ENCODE results near the gene ZBTB20.

ZBTB20 gene

DNA sequence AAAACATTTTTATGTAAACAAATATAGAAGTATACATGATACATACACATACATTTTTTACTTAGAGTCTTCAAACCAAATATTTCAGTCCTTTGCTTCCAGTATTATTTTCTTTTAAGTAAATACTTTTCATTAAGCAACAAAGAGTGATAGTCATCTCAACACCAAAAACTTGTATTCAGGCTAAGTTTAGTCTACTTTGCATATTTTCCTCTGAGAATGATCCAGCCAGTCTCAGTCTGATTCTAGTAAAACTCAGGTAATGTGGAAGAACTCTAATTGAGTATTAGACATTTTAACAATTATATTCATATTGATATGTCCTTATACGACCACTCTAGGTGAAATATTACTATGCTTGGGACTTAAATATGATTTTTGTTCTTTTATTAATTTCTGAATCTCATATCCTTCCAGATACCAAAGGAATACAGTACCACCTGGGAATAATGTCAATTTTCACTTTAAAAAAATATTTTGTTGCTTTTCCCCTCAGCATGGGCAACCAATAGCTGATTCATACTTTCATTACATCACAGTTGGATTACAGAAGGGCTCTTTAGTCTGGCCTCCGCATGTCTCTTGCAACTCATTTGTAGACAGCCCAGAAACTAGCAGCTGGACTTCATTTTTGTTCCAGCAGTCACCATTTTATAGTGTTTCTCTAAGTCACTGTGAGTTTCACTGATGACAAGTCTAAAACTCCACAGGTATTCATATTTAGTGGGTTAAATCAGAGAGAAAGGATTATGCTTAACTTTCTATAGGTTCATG, 390.4 kb downstream of the ZBTB20 start:
- DNase-seq: no peak

GRCh38 chr3:114746502-114746901, 400.6 kb downstream of the ZBTB20 start:
- DNase-seq: peak; percentile 35

- no peak for DNase-seq
These were observed 401.5 kb downstream of the ZBTB20 start for GRCh38 chr3:114745322-114746240.

GRCh38 chr3:114743746-114744485, 403.2 kb downstream of the ZBTB20 start:
- peak; percentile 55 for DNase-seq

GRCh38 chr3:114741066-114741465, 406.0 kb downstream of the ZBTB20 start:
- no peak for DNase-seq

- peak; percentile 28 for DNase-seq
These were observed 407.5 kb downstream of the ZBTB20 start for GRCh38 chr3:114739627-114740026.

DNA sequence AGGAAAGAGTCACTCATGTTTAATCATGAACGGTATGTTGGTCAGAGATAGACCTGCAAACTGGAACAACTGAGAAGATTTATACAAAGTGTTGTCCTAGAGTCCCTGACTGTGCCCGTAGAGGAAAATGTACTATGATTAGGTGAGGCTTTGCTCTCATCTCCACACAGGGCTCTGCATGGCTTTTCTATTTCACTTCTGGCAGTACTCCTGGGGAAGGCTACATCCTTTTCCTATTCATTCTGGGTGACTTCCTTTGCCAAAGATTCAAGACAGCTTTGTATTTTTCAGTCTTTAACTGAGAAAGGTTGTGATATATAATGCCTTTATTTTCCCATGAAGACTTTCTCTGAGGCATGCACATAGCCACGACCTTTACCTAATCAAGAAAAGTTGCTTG, 414.7 kb downstream of the ZBTB20 start:
- DNase-seq: no peak

DNA sequence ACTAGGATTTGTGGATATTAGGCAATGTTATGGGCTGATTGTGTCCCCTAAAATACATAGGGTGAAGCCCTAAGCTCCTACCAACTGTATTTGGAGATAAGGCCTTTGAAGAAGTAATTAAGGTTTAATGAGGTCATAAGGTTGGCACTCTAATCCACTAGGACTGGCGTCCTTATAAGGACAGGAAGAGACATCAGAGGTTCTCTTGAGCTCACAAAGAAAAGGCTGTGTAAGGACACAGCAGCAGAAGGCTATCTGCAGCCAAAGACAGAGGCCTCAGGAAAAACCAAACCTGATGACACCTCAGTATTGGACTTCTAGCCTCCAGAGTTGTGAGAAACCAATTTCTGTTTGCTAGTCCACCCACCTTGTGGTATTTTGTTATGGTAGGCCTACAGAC, 416.7 kb downstream of the ZBTB20 start:
- peak; percentile 18 for DNase-seq

- peak; percentile 38 for DNase-seq
These were observed 419.7 kb downstream of the ZBTB20 start for GRCh38 chr3:114727373-114727772.

GRCh38 chr3:114725966-114726365, 421.1 kb downstream of the ZBTB20 start:
- no peak for DNase-seq

- DNase-seq: no peak
These were observed 424.6 kb downstream of the ZBTB20 start for GRCh38 chr3:114722530-114722929.

DNA sequence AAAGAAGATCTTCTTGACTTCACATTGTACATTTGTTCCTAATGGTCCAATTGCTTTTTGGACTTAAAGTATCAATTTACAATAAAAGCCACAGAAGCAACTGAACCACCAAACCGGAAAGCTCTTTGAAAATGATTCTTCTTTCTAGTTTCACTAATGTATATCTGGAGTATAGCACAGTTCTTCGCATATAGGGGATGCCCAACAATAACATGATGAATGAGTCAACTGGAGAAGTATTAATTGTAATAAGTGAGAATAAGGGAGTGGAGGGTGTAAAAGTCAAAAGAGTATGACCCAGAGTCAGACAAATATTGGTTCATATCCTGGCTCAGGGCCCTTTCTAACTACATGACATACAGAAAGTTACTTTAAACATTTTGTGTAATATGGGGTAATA, 425.2 kb downstream of the ZBTB20 start:
- no peak for DNase-seq

DNA sequence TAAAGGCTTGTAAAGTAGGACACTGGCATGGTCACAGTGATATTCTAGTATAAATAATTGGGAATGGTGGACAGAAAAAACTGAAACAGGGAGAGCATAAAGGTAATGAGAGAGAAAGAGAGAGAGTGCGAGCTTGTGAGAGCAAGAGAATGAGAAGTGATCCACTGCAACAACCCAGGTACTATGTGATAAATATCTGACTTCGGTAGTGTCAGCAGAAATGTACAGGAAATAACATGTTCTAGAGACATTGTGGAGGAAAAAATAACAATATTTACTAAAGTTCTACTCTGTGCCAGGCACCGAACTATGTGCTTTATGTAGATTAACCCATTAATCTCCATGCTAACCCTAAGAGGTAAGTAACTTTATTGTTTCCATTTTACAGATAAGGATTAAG, 425.9 kb downstream of the ZBTB20 start:
- no peak for DNase-seq

GRCh38 chr3:114718898-114719210, 428.2 kb downstream of the ZBTB20 start:
- no peak for DNase-seq

DNA sequence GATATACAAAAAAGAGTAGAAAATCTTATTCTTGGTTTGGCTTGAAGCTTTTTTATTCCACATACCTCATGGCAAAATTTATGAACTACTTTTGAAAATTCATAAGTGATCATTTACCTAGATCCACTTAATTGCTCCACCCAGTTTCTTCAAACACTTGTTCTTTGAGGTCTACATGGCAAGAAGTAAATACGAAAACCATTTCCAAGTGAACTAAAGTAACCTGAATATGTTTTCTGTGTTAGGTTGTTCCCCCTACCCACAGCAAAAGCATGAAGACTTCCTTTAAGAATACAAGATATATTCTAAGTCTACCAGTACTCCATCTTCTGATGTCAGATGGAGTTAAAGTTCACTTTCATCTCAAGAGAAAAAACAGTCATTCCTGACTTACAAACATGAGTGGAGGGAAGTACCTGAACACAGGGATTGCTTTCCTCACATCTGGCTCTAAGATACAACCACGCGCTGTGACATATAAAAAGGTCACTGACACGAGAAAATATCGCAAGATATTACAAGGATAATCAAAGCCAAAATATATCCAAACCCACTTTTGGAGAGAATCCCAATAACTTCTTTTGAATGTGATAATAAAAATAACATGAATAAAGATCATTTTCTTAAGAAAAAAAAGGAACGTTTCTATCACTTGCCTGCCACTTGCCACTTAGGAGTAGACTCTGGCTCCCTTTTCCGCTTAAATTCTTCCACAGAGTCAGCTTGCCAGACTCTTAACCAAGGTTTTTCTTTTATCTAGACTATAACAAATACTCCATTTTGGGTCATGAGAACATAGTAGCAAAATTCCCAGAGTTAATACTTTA, 428.8 kb downstream of the ZBTB20 start:
- DNase-seq: no peak

GRCh38 chr3:114716916-114717315, 430.2 kb downstream of the ZBTB20 start:
- no peak for DNase-seq

- no peak for DNase-seq
These were observed 431.0 kb downstream of the ZBTB20 start for GRCh38 chr3:114716126-114716525.

- DNase-seq: no peak
These were observed 432.1 kb downstream of the ZBTB20 start for GRCh38 chr3:114714957-114715460.

DNA sequence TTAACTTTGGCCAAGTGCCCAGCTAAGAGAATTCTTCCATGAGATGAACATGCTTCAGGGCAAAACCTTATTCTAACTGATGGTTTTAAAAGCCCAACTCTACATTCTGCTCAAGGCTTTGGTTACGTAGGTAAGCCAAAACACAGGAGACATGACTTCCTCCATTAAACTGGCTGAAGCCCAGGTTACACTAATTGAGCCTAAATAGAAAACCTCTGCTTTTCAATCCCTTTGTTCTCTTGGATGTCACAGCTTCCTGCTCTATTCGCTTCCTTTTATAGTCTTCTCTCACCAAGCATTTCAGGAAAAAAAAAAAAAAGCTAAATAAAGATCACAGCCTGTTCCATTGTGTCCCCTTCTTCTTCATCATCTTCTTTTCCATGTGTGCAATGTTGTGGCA, 432.9 kb downstream of the ZBTB20 start:
- no peak for DNase-seq

GRCh38 chr3:114712728-114713492, 434.2 kb downstream of the ZBTB20 start:
- no peak for DNase-seq

- DNase-seq: no peak
These were observed 435.7 kb downstream of the ZBTB20 start for GRCh38 chr3:114711321-114711886.
